ENCODE results near the gene GPR119. TPM values are rescaled to one million over a fixed set of nuclear protein-coding genes. Genes with fewer than 3 reads are reported as not detected.
A peak's percentile ranks its signal among the peaks of the same experiment; 100 is the strongest.
"Not testable (repeated sequence)": the region's sequence is repeated elsewhere in the genome, so short reads cannot be mapped to it uniquely, and the experiment has no call there.

The GPR119 gene
- total RNA-seq, 6 experiments from 2014 or later, result not detected

DNA sequence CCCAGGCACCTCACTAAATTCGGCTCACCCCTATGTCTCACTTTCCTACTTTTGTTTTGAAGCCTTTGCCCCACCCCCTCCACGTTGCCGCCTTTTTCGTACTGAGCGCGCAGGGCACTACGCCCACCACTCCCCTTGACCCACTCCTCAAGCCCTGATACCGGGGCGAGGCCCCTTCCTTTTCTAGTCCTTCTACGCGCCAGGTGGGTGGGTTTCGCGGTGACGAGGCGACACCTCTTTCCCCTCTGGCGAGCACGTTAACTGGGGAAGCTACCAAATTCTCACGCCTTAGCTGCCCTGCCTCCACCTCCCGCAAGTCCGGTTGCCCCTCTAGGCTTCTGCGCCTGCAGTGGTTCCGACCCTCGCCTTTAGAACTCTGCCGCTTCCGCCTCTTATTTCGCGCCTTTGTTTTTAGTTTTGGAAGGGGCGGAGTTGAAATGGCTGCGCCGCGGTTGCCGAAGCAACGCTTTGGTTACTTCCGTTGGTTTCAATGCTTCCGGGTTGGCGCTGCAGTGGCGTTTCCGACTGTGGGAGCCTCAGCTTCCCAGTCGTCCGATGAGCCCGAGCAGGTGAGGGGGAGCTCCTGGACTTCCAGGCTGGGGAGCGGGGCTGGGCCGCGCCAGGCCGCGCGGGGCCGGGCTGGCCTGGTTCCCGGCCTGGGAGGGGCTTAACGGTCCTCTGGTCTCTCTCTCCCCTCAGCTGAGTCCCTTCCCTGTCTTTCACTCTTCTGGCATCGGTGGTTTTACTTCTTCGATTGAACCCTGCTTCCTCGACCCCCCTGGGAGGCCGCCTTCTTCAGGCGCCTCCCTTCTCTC lies 45.9 kb downstream of the GPR119 start, which contains the start of gene SLC25A14:
TSS of gene SLC25A14 (plus strand) at position 512 of the 815 bp plus-strand sequence. CDS start 360 bp downstream, outside the sequence.
- DNase-seq, result peak; percentile 61
- H3K9me3 Mint-ChIP-seq, result no peaks in the 10 kb centered on the region
- H3K36me3 Mint-ChIP-seq (ENCODE audit: low read depth), result 0 out of 2 replicates have a peak, but pooled peaks cover 2% of the 10 kb centered on the region

DNA sequence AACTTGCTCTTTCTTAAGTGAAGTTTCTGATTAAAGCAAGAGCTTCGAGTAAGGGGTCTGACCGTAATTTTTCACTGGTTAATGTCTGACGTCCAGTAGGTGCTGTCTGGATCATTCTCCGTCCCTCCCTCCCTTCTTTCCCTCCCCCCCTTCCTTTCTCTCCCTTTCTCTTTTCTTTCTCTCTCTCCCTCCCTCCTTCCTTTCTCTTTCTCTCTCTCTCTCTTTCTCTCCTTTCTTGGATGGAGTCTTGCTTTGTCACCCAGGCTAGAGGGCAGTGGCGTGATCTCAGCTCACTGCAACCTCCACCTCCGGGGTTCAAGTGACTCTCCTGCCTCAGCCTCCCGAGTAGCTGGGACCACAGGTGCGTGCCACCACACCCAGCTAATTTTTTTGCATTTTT lies 46.6 kb downstream of the GPR119 start:
- Mint-ChIP-seq H3K4me3 (peak overlapping the region; percentile 95), H3K27ac (peak overlapping the region; percentile 89; the same call in 1 of the 2 replicates), H3K4me1 (ENCODE audit: low read depth) (peaks cover 26% of the 10 kb centered on the region)
- not testable (repeated sequence) for H3K27me3 Mint-ChIP-seq (ENCODE audit: insufficient read depth); H3K9me3 Mint-ChIP-seq; DNase-seq; H3K36me3 Mint-ChIP-seq (ENCODE audit: low read depth)

More for the DNA sequence above, 45.9 kb downstream of the GPR119 start, which contains the start of gene SLC25A14:
- TF ChIP-seq, protein P1, sequence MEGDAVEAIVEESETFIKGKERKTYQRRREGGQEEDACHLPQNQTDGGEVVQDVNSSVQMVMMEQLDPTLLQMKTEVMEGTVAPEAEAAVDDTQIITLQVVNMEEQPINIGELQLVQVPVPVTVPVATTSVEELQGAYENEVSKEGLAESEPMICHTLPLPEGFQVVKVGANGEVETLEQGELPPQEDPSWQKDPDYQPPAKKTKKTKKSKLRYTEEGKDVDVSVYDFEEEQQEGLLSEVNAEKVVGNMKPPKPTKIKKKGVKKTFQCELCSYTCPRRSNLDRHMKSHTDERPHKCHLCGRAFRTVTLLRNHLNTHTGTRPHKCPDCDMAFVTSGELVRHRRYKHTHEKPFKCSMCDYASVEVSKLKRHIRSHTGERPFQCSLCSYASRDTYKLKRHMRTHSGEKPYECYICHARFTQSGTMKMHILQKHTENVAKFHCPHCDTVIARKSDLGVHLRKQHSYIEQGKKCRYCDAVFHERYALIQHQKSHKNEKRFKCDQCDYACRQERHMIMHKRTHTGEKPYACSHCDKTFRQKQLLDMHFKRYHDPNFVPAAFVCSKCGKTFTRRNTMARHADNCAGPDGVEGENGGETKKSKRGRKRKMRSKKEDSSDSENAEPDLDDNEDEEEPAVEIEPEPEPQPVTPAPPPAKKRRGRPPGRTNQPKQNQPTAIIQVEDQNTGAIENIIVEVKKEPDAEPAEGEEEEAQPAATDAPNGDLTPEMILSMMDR (IDR thresholded peaks at IDR 0.05), result no peak
- Mint-ChIP-seq H3K27ac (peak within 1 kb of the TSS; percentile 89), H3K4me3 (peak within 1 kb of the TSS; percentile 95), H3K27me3 (ENCODE audit: insufficient read depth) (peaks cover 1% of the 10 kb centered on the region; the same call in 1 of the 2 replicates), H3K4me1 (ENCODE audit: low read depth) (peaks cover 26% of the 10 kb centered on the region)

DNA sequence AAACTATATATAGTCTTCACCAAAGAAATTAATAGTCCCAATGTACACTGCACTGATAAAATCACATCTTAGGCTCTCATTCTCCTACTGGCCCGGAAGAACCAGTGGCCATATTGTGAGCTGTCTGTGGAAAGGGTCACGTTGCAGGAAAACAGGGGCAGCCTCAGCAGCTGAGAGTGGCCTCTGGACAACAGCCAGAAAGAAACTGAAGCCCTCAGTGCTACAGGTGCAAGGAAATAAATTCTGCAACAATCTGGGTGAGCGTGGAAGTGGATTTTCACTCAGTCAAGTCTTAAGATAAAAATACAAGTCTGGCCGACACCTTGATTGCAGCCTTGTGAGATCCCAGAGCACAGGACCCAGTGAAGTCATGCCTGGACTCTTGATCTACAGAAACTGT lies 48.9 kb downstream of the GPR119 start:
- no peak for DNase-seq
- peaks cover 12% of the 10 kb centered on the region for H3K4me1 Mint-ChIP-seq (ENCODE audit: low read depth)
- TF ChIP-seq, protein P1 (IDR thresholded peaks at IDR 0.05), result no peak
- H3K27ac Mint-ChIP-seq, result no peak overlapping the region
- H3K36me3 Mint-ChIP-seq (ENCODE audit: low read depth), result no peaks in the 10 kb centered on the region
- H3K4me3 Mint-ChIP-seq, result no peak overlapping the region
- no peaks in the 10 kb centered on the region for H3K9me3 Mint-ChIP-seq
- peaks cover 1% of the 10 kb centered on the region; the same call in 1 of the 2 replicates for H3K27me3 Mint-ChIP-seq (ENCODE audit: insufficient read depth)

Other genes starting within 250 kb of the GPR119 start
- 10 to 100 TPM; 31.9 to 39.5 (median 33.8) TPM for gene AIFM1, start 219.8 kb downstream of the GPR119 start, total RNA-seq (2021; fragmentation: NEBNext Ultra II Directional; extraction: Animal tissue kit (Norgen Biotek cat#: 25700))
- gene RAB33A, start 213.7 kb downstream of the GPR119 start, total RNA-seq (2021; fragmentation: NEBNext Ultra II Directional; extraction: Animal tissue kit (Norgen Biotek cat#: 25700)), result under 1 TPM; 0.17 to 0.66 (median 0.44) TPM
- gene ZNF280C, start 116.8 kb downstream of the GPR119 start, total RNA-seq (2021; fragmentation: NEBNext Ultra II Directional; extraction: Animal tissue kit (Norgen Biotek cat#: 25700)), result 1 to 10 TPM; 5.6 to 7.1 (median 6.6) TPM
- 10 to 100 TPM; 10.9 to 16.4 (median 13.2) TPM for gene SLC25A14, start 45.8 kb downstream of the GPR119 start, total RNA-seq (2021; fragmentation: NEBNext Ultra II Directional; extraction: Animal tissue kit (Norgen Biotek cat#: 25700))
- gene RBMX2, start 16.3 kb upstream of the GPR119 start, total RNA-seq (2021; fragmentation: NEBNext Ultra II Directional; extraction: Animal tissue kit (Norgen Biotek cat#: 25700)), result 10 to 100 TPM; 16.3 to 20.7 (median 18.3) TPM

All from HFFc6 (cell line).